Kidney epithelial cell (primary cell): ENCODE measurements around the gene OR2F2. TPM values are rescaled to one million over a fixed set of nuclear protein-coding genes. Genes with fewer than 3 reads are reported as not detected.

ENCODE experiments used
- DNase-seq: peaks from one replicate; pipeline ENCODE4 v3.0.0-alpha.2; 2010; ENCODE audit warnings: low read depth
- H3K27me3 ChIP-seq: 2 replicates; pipeline ENCODE4 v1.6.0; 2011; ENCODE audit warnings: low read length; ENCODE audit not compliant: control insufficient read depth, insufficient read depth
- H3K36me3 ChIP-seq: 2 replicates; pipeline ENCODE4 v1.5.1; 2011; ENCODE audit warnings: low read length; ENCODE audit not compliant: control insufficient read depth, insufficient read depth
- H3K4me3 ChIP-seq: 2 replicates; pipeline ENCODE4 v1.5.1; 2011; ENCODE audit warnings: low read depth, mild to moderate bottlenecking, control low read depth, low read length
- CTCF ChIP-seq: IDR thresholded peaks from 2 replicates; pipeline ENCODE4 v1.5.1; 2011; ENCODE audit warnings: mild to moderate bottlenecking, moderate library complexity, low read length, control low read depth, inconsistent platforms; ENCODE audit not compliant: insufficient read depth, poor library complexity, severe bottlenecking
- total RNA-seq: library from RNA; depleted of rRNA; stranded (reverse); fragments of >200 nt; gene quantifications from 2 replicates; pipeline ENCODE4 v1.2.3, GENCODE V29; 2015

The OR2F2 gene
- total RNA-seq, 1 donor from 2014 or later = not detected

GRCh38 chr7:143948733-143949132 lies 13.7 kb downstream of the OR2F2 start:
- TF ChIP-seq CTCF = no peak
- Histone ChIP-seq H3K4me3 (no peak overlapping the region), H3K36me3 (no peaks in the 10 kb centered on the region), H3K27me3 (no peaks in the 10 kb centered on the region)
- DNase-seq = no peak

GRCh38 chr7:143953421-143953820 lies 18.4 kb downstream of the OR2F2 start:
- DNase-seq = no peak
- no peaks in the 10 kb centered on the region for H3K36me3 ChIP-seq
- TF ChIP-seq CTCF = no peak
- H3K4me3 ChIP-seq = no peak overlapping the region
- no peaks in the 10 kb centered on the region for H3K27me3 ChIP-seq

- DNase-seq = no peak
- H3K4me3 ChIP-seq = no peak overlapping the region
- TF ChIP-seq CTCF = no peak
These were observed 19.1 kb downstream of the OR2F2 start for GRCh38 chr7:143954135-143954534.

GRCh38 chr7:143954544-143954943 lies 19.5 kb downstream of the OR2F2 start, which contains the start of gene OR2F1:
OR2F1 (plus strand) TSS chr7:143954844; CDS start chr7:143959971, 5,127 bp downstream.
- no peak for TF ChIP-seq CTCF
- no peak for DNase-seq
- Histone ChIP-seq H3K36me3 (no peaks in the 10 kb centered on the region), H3K27me3 (no peaks in the 10 kb centered on the region), H3K4me3 (no peak within 1 kb of the TSS)

More at GRCh38 chr7:143954135-143954534, 19.1 kb downstream of the OR2F2 start:
- Histone ChIP-seq H3K36me3 (no peaks in the 10 kb centered on the region), H3K27me3 (no peaks in the 10 kb centered on the region)

- H3K27me3 ChIP-seq = no peaks in the 10 kb centered on the region
- TF ChIP-seq CTCF = no peak
These were observed 23.7 kb downstream of the OR2F2 start for GRCh38 chr7:143958781-143959180.

GRCh38 chr7:143960813-143961610 lies 26.0 kb downstream of the OR2F2 start:
- no peaks in the 10 kb centered on the region for H3K36me3 ChIP-seq
- H3K4me3 ChIP-seq = no peak overlapping the region
- no peak for DNase-seq
- no peaks in the 10 kb centered on the region for H3K27me3 ChIP-seq
- TF ChIP-seq CTCF = no peak

More at GRCh38 chr7:143958781-143959180, 23.7 kb downstream of the OR2F2 start:
- DNase-seq = no peak
- no peaks in the 10 kb centered on the region for H3K36me3 ChIP-seq
- H3K4me3 ChIP-seq = no peak overlapping the region
